GM18861 (cell line): ENCODE results near the gene TRIM72.
"Not testable (repeated sequence)": the region's sequence is repeated elsewhere in the genome, so short reads cannot be mapped to it uniquely, and the experiment has no call there.

Experiments
- ATAC-seq: cut with Tn5 transposase; IDR thresholded peaks from one replicate; pipeline ENCODE4 v1.9.1; 2021; ENCODE audit not compliant: unreplicated experiment

The TRIM72 gene

DNA sequence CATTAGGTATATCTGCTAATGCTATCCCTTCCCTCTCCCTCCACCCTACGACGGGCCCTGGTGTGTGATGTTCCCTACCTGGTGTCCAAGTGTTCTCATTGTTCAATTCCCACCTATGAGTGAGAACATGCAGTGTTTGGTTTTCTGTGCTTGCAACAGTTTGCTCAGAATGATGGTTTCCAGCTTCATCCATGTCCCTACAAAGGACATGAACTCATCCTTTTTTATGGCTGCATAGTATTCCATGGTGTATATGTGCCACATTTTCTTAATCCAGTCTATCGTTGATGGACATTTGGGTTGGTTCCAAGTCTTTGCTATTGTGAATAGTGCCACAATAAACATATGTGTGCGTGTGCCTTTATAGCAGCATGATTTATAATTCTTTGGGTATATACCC, 64.9 kb downstream of the TRIM72 start:
- not testable (repeated sequence) for ATAC-seq
